Suprapubic skin (tissue), 4 donors: ENCODE results near the gene EIF2A. TPM values are rescaled to one million over a fixed set of nuclear protein-coding genes. Genes with fewer than 3 reads are reported as not detected.
A peak's percentile ranks its signal among the peaks of the same experiment; 100 is the strongest.

Source experiments
- DNase-seq, 2 donors: peaks; one replicate each; pipeline ENCODE4 v3.0.0-alpha.2; 2019; ENCODE audit warnings: low spot score in 2 of 2
- H3K27ac ChIP-seq: fragments of 200-600 bp; sonication (generic); one replicate; pipeline ENCODE4 v1.5.1; 2019
- H3K27me3 ChIP-seq: fragments of 200-600 bp; sonication (generic); one replicate; pipeline ENCODE4 v1.5.1; 2019
- H3K36me3 ChIP-seq: fragments of 200-600 bp; sonication (generic); one replicate; pipeline ENCODE4 v1.5.1; 2019
- H3K4me1 ChIP-seq: fragments of 200-600 bp; sonication (generic); one replicate; pipeline ENCODE4 v1.5.1; 2019
- H3K4me3 ChIP-seq: fragments of 200-600 bp; sonication (generic); one replicate; pipeline ENCODE4 v1.5.1; 2019; ENCODE audit warnings: mild to moderate bottlenecking
- H3K9me3 ChIP-seq: fragments of 200-600 bp; sonication (generic); one replicate; pipeline ENCODE4 v1.5.1; 2019
- EP300 ChIP-seq: sonication (generic); formaldehyde crosslinking; IDR thresholded peaks from one replicate; pipeline ENCODE4 v1.6.1; 2017; ENCODE audit warnings: antibody characterized with exemption
- POLR2A ChIP-seq, 2 donors: fragments of 450-650 bp; IDR thresholded peaks; one replicate each; pipeline ENCODE4 v1.6.1; 2017; ENCODE audit warnings: antibody characterized with exemption in 2 of 2, mild to moderate bottlenecking in 2 of 2, moderate library complexity in 2 of 2
- POLR2AphosphoS5 ChIP-seq, 3 donors: sonication (generic); formaldehyde crosslinking; IDR thresholded peaks; one replicate each; pipeline ENCODE4 v1.6.1; 2017; ENCODE audit warnings: antibody characterized with exemption in 3 of 3
- WGBS: methylation state at CpG from one replicate; pipeline ENCODE4 v1.1.5; 2018; 5-methylcytosine and 5-hydroxymethylcytosine counted together
- total RNA-seq, 4 donors: library from RNA; depleted of rRNA; stranded (reverse); fragments of >200 nt; gene quantifications; one replicate each; pipeline ENCODE4 v1.1.0, GENCODE V29; 2016
- TF ChIP-seq, protein P1 (sequence below), 2 donors: fragments of 200-600 bp in 1 of 2; fragments of 450-650 bp in 1 of 2; sonication (generic) in 1 of 2; IDR thresholded peaks; one replicate each; pipeline ENCODE4 v1.5.1; 2016 to 2019; ENCODE audit warnings: antibody characterized with exemption in 2 of 2, mild to moderate bottlenecking in 1 of 2, moderate library complexity in 1 of 2

EIF2A gene
- total RNA-seq, 4 donors from 2014 or later, result 149 to 222 (median 194) TPM

DNA sequence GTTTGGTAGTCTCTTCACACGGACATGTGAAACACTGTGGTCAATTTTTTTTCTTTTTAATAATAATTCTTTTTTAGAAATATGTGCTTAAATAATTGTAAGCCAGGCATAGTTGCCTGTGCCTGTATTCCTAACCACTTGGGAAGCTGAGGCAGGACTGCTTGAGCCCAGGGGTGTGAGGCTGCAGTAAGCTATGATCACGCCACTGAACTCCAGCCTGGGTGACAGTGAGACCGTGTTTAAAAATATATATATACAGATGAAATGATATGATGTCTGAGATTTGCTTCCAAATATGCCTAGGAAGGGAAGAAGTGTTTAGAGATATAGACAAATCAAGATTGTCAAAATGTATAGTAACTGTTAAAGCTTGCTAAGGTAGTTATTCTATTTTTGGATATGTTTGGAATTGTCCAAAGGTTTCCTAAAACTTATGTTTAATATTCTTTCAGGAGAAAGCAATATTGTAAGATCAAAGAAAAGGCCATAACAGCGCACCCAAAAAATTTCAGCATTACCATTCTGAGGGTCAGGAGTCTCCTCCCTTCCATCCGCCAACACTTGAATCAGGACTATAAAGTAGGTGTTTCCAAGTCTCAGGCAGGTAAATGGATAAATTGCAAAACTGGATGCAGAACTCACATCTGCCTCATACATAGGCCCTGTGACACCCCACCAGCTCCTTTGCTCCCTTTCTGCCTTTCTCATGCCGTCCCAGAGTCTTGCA, 56.0 kb downstream of the EIF2A start:
- H3K27ac ChIP-seq, result peak overlapping the region; percentile 95
- DNase-seq, result no peak
- no peaks in the 10 kb centered on the region for H3K27me3 ChIP-seq
- no peaks in the 10 kb centered on the region for H3K9me3 ChIP-seq
- H3K36me3 ChIP-seq, result no peaks in the 10 kb centered on the region
- 23% methylated on average over 6 of the region's 6 CpGs for WGBS
- TF ChIP-seq, protein P1, sequence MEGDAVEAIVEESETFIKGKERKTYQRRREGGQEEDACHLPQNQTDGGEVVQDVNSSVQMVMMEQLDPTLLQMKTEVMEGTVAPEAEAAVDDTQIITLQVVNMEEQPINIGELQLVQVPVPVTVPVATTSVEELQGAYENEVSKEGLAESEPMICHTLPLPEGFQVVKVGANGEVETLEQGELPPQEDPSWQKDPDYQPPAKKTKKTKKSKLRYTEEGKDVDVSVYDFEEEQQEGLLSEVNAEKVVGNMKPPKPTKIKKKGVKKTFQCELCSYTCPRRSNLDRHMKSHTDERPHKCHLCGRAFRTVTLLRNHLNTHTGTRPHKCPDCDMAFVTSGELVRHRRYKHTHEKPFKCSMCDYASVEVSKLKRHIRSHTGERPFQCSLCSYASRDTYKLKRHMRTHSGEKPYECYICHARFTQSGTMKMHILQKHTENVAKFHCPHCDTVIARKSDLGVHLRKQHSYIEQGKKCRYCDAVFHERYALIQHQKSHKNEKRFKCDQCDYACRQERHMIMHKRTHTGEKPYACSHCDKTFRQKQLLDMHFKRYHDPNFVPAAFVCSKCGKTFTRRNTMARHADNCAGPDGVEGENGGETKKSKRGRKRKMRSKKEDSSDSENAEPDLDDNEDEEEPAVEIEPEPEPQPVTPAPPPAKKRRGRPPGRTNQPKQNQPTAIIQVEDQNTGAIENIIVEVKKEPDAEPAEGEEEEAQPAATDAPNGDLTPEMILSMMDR (IDR thresholded peaks at IDR 0.05), result no peak
- no peak for TF ChIP-seq POLR2A (IDR thresholded peaks at IDR 0.05)
- peak overlapping the region; percentile 72 for H3K4me3 ChIP-seq
- H3K4me1 ChIP-seq, result peaks cover 33% of the 10 kb centered on the region

DNA sequence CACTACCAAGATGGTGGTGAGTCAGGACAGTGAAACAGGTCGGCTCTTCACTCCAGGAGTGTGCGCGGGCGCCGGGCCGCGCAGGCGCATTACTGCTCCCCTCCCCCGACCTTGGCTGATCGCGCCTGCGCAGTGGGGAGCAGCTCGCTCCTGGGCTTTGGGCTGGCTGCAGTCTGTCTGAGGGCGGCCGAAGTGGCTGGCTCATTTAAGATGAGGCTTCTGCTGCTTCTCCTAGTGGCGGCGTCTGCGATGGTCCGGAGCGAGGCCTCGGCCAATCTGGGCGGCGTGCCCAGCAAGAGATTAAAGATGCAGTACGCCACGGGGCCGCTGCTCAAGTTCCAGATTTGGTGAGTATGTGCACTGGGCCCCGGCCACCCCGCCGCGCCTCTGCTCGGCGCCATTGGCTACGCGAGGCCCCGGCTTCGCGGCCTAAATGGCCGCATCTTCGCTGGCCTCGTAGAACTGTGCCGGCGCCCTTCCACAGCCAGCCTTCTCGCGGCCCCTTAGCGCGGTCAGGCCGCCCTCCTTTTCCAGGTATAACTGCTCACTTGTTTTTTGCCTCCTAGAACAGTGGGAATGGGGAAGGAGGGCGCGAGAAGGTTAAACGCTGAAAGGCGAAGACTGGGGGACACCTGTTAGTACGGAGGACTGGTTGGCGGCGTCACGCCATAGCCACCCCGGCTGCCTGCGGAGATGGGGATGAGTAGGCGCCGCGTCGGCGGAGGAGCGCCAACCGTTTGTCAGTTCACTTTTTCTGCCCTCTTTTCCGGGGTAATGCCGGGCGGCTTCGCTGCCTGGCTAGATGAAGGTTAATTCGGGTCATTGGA, 56.8 kb downstream of the EIF2A start, which contains the start of gene SELENOT:
Gene SELENOT (plus strand): TSS at position 169 of the 827 bp plus-strand sequence. CDS start 42 bp downstream, at position 211.
- peak; percentile 96 to 97 for DNase-seq
- H3K27me3 ChIP-seq, result no peaks in the 10 kb centered on the region
- 1% methylated on average over 27 of the region's 69 CpGs for WGBS
- no peaks in the 10 kb centered on the region for H3K9me3 ChIP-seq
- peak within 1 kb of the TSS; percentile 95 for H3K27ac ChIP-seq
- TF ChIP-seq POLR2AphosphoS5 (IDR thresholded peaks at IDR 0.05) (peak; percentile 37 to 83 (median 40)), POLR2A (IDR thresholded peaks at IDR 0.05) (peak; percentile 91 to 94), EP300 (no peak)
- TF ChIP-seq, protein P1 (IDR thresholded peaks at IDR 0.05), result peak; percentile 9 to 24
- H3K36me3 ChIP-seq, result no peaks in the 10 kb centered on the region
- H3K4me1 ChIP-seq, result peaks cover 34% of the 10 kb centered on the region
- H3K4me3 ChIP-seq, result peak within 1 kb of the TSS; percentile 72

DNA sequence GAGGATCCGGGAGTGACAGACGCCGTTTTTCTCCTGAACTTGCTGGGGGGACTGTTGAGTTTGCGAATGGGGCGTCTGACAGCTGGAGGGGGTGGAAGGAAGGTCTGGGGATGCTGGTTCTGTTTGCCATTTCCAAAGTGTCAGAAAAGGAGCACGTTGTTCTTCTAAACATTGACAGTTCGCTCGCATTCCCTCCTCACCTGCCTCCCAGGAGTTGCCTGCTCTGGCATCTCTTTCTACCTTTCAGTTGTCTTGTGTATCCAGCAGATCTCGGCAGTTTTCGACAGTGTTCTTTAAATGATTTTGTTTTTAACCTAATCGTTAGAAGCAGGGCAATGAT, 57.4 kb downstream of the EIF2A start:
- Histone ChIP-seq H3K9me3 (no peaks in the 10 kb centered on the region), H3K4me1 (peaks cover 37% of the 10 kb centered on the region), H3K27me3 (no peaks in the 10 kb centered on the region), H3K36me3 (no peaks in the 10 kb centered on the region), H3K4me3 (peak overlapping the region; percentile 72), H3K27ac (peak overlapping the region; percentile 95)
- WGBS, result 0% methylated on average over 11 of the region's 11 CpGs
- TF ChIP-seq POLR2AphosphoS5 (IDR thresholded peaks at IDR 0.05) (no peak), POLR2A (IDR thresholded peaks at IDR 0.05) (no peak), EP300 (no peak)
- TF ChIP-seq, protein P1 (IDR thresholded peaks at IDR 0.05), result no peak
- DNase-seq, result no peak

DNA sequence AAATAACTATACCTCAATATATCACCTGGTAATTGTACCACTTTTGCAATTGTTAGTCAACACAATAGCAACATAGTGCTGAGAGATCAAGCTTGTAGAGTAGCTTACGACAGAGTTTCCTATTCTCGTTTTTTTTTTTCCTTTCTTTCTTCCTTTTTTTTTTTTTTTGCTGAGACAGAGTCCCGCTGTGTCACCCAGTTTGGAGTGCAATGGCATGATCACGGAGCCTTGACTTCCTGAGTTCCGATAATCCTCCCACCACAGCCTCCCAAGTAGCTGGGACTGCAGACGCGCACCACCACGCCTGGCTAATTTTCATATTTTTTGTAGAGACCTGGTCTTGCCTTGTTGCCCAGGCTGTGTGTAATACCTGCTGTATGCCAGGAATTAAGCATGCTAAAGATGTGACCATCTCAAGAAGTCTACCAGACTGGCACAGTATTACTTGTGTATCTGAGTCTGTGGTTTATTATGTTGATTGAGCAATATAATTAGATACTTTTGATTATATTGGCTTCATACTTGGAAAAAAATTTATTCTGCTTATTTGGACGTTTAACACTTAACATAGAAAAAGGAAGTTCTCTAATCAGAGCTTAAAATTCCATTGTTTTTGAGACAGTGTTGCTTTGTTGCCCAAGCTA, 59.5 kb downstream of the EIF2A start:
- Histone ChIP-seq H3K4me3 (no peak overlapping the region), H3K4me1 (peaks cover 34% of the 10 kb centered on the region), H3K27ac (no peak overlapping the region), H3K36me3 (no peaks in the 10 kb centered on the region), H3K27me3 (no peaks in the 10 kb centered on the region), H3K9me3 (no peaks in the 10 kb centered on the region)
- no peak for DNase-seq
- 81% methylated on average over 9 of the region's 9 CpGs for WGBS
- TF ChIP-seq, protein P1 (IDR thresholded peaks at IDR 0.05), result no peak
- TF ChIP-seq EP300 (no peak), POLR2AphosphoS5 (IDR thresholded peaks at IDR 0.05) (no peak), POLR2A (IDR thresholded peaks at IDR 0.05) (no peak)
